Neural progenitor cell (in vitro differentiated cells): Measurements from ENCODE around the gene SIPA1L3. TPM values are rescaled to one million over a fixed set of nuclear protein-coding genes. Genes with fewer than 3 reads are reported as not detected.

ENCODE experiments used
- DNase-seq: peaks from one replicate; pipeline ENCODE4 v3.0.0-alpha.2; 2016; ENCODE audit warnings: low spot score
- H2AFZ ChIP-seq: fragments of 200-600 bp; sonication (generic); replicated peaks from 2 replicates; pipeline ENCODE4 v1.6.1; 2016; ENCODE audit warnings: antibody characterized with exemption
- H3F3A ChIP-seq: fragments of 200-600 bp; sonication (generic); 2 replicates; pipeline ENCODE4 v1.6.1; 2016; ENCODE audit warnings: antibody characterized with exemption, low read depth
- H3K27ac ChIP-seq: fragments of 200-600 bp; sonication (generic); 2 replicates; pipeline ENCODE4 v1.5.1; 2016; ENCODE audit warnings: mild to moderate bottlenecking
- H3K27me3 ChIP-seq: fragments of 200-600 bp; sonication (generic); 2 replicates; pipeline ENCODE4 v1.6.1; 2016; ENCODE audit warnings: mild to moderate bottlenecking, moderate library complexity
- H3K36me3 ChIP-seq: fragments of 200-600 bp; sonication (generic); 2 replicates; pipeline ENCODE4 v1.5.1; 2016
- H3K4me1 ChIP-seq: fragments of 200-600 bp; sonication (generic); 2 replicates; pipeline ENCODE4 v1.6.1; 2016; ENCODE audit warnings: mixed run types
- H3K4me2 ChIP-seq: fragments of 200-600 bp; sonication (generic); 2 replicates; pipeline ENCODE4 v1.6.1; 2016
- H3K4me3 ChIP-seq: fragments of 200-600 bp; sonication (generic); 2 replicates; pipeline ENCODE4 v1.5.1; 2016
- H3K79me2 ChIP-seq: fragments of 200-600 bp; sonication (generic); 2 replicates; pipeline ENCODE4 v1.6.1; 2016; ENCODE audit warnings: low read depth
- H3K9ac ChIP-seq: fragments of 200-600 bp; sonication (generic); 2 replicates; pipeline ENCODE4 v1.6.1; 2016
- H3K9me3 ChIP-seq: fragments of 200-600 bp; sonication (generic); 2 replicates; pipeline ENCODE4 v1.5.1; 2016; ENCODE audit warnings: low read depth
- H4K20me1 ChIP-seq: fragments of 200-600 bp; sonication (generic); 2 replicates; pipeline ENCODE4 v1.6.1; 2016; ENCODE audit warnings: low read depth
- H3K27ac Mint-ChIP-seq: 3 replicates; pipeline ENCODE4 v1.8.0; 2021; ENCODE audit warnings: mixed read lengths
- H3K27me3 Mint-ChIP-seq: 2 replicates; pipeline ENCODE4 v1.8.0; 2022; ENCODE audit warnings: low read depth, mild to moderate bottlenecking, inconsistent platforms, moderate library complexity, mixed read lengths; ENCODE audit not compliant: insufficient read depth
- H3K36me3 Mint-ChIP-seq: 3 replicates; pipeline ENCODE4 v1.8.0; 2021; ENCODE audit warnings: mixed read lengths
- H3K4me1 Mint-ChIP-seq: 3 replicates; pipeline ENCODE4 v1.8.0; 2021; ENCODE audit warnings: mixed read lengths
- H3K4me3 Mint-ChIP-seq: 3 replicates; pipeline ENCODE4 v1.8.0; 2021; ENCODE audit warnings: mild to moderate bottlenecking, moderate library complexity, mixed read lengths
- H3K9me3 Mint-ChIP-seq: 3 replicates; pipeline ENCODE4 v1.8.0; 2020; ENCODE audit warnings: mixed read lengths
- EZH2 ChIP-seq: fragments of 200-600 bp; sonication (generic); IDR thresholded peaks from 2 replicates; pipeline ENCODE4 v1.6.1; 2017; ENCODE audit warnings: antibody characterized with exemption, mild to moderate bottlenecking, moderate library complexity
- EZH2phosphoT487 ChIP-seq: fragments of 200-600 bp; sonication (generic); IDR thresholded peaks from 2 replicates; pipeline ENCODE4 v1.6.1; 2017; ENCODE audit warnings: antibody characterized with exemption
- small RNA-seq: library from RNA; depleted of rRNA; stranded (forward); fragments of <200 nt; gene quantifications from one replicate; pipeline ENCODE3, GENCODE V24; 2015
- total RNA-seq: library from RNA; depleted of rRNA; stranded (reverse); fragments of >200 nt; gene quantifications from 2 replicates; pipeline ENCODE4 v1.2.3, GENCODE V29; 2015; ENCODE audit warnings: low replicate concordance
- TF ChIP-seq, protein P1 (sequence below): fragments of 200-600 bp; sonication (generic); IDR thresholded peaks from 2 replicates; pipeline ENCODE4 v1.5.1; 2017; ENCODE audit warnings: antibody characterized with exemption, mild to moderate bottlenecking

Gene SIPA1L3
- total RNA-seq, 1 donor from 2014 or later = 19.2 TPM

DNA sequence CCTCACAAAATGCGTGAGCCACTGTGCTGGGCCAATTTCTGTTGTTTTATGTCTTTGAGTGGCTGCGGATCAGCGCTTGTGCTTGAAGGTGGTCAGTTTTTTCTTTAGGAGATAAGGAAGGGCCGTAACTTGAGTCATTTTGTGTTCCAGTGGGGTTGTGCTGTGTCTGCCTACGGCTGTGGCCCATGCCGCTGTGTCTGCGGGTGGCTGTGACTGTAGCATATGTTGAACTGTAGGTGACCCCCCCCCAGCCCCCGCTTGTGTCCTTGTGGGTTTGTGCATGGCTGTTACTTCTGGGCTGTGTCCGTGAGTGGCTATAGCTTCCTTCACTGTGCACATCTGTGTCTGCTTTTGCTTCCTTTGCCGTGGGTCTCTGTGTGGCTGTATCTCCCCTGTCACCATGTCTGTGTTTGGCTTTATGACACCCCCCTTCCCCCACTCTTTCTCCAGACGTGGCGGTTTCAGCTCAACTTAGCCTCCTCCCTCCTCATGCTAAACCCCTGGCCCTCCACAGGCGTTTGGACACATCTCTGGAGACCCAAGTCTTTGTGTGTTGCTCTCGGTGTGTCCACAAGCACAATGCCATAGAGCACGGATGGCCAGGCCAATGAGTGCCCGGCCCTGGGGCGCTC, 348.5 kb downstream of the SIPA1L3 start:
- Histone ChIP-seq H3F3A (peaks cover 37% of the 10 kb centered on the region), H3K27ac (no peak overlapping the region), H3K9me3 (no peaks in the 10 kb centered on the region), H2AFZ (peak overlapping the region; percentile 30), H3K27me3 (peaks cover 21% of the 10 kb centered on the region), H3K4me3 (peak overlapping the region; percentile 46), H3K4me2 (peak overlapping the region; percentile 73), H4K20me1 (no peaks in the 10 kb centered on the region), H3K36me3 (no peaks in the 10 kb centered on the region), H3K79me2 (no peaks in the 10 kb centered on the region), H3K4me1 (peaks cover 28% of the 10 kb centered on the region), H3K9ac (no peak overlapping the region)
- no peaks in the 10 kb centered on the region for H3K36me3 Mint-ChIP-seq
- H3K4me1 Mint-ChIP-seq = peaks cover 31% of the 10 kb centered on the region
- DNase-seq = peak; percentile 46
- H3K27ac Mint-ChIP-seq = no peak overlapping the region
- no peaks in the 10 kb centered on the region for H3K9me3 Mint-ChIP-seq
- H3K27me3 Mint-ChIP-seq = peaks cover 16% of the 10 kb centered on the region
- TF ChIP-seq EZH2phosphoT487 = no peak
- TF ChIP-seq, protein P1, sequence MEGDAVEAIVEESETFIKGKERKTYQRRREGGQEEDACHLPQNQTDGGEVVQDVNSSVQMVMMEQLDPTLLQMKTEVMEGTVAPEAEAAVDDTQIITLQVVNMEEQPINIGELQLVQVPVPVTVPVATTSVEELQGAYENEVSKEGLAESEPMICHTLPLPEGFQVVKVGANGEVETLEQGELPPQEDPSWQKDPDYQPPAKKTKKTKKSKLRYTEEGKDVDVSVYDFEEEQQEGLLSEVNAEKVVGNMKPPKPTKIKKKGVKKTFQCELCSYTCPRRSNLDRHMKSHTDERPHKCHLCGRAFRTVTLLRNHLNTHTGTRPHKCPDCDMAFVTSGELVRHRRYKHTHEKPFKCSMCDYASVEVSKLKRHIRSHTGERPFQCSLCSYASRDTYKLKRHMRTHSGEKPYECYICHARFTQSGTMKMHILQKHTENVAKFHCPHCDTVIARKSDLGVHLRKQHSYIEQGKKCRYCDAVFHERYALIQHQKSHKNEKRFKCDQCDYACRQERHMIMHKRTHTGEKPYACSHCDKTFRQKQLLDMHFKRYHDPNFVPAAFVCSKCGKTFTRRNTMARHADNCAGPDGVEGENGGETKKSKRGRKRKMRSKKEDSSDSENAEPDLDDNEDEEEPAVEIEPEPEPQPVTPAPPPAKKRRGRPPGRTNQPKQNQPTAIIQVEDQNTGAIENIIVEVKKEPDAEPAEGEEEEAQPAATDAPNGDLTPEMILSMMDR = no peak
- no peak for TF ChIP-seq EZH2
- peak overlapping the region; percentile 56 for H3K4me3 Mint-ChIP-seq

Small RNA genes lying within 50 kb of the gene (small RNA-seq; reads per million reads assigned to genes)
- gene RN7SL663P = not detected

Other genes starting within 250 kb of the SIPA1L3 start
- 15.9 and 19.6 TPM in 2 replicates for gene ZNF607, start 187.4 kb upstream of the SIPA1L3 start, total RNA-seq
- gene ZNF573, start 127.6 kb upstream of the SIPA1L3 start, total RNA-seq = 12.4 and 14.2 TPM in 2 replicates
- gene WDR87, start 614 bp upstream of the SIPA1L3 start, total RNA-seq = not detected in 2 replicates